CD4-positive, alpha-beta T cell treated with Interleukin-6 for 4 hours (primary cell): ENCODE measurements around the gene PADI4.
"Not testable (repeated sequence)": the region's sequence is repeated elsewhere in the genome, so short reads cannot be mapped to it uniquely, and the experiment has no call there.

Experiments
- DNase-seq: peaks from one replicate; pipeline ENCODE4 v3.0.0-alpha.2; 2020; ENCODE audit warnings: mixed read lengths

Gene PADI4

GRCh38 chr1:17397910-17398695 lies 90.1 kb downstream of the PADI4 start:
- DNase-seq = no peak

- DNase-seq = no peak
Observed at GRCh38 chr1:17400725-17401341, 92.8 kb downstream of the PADI4 start.

DNA sequence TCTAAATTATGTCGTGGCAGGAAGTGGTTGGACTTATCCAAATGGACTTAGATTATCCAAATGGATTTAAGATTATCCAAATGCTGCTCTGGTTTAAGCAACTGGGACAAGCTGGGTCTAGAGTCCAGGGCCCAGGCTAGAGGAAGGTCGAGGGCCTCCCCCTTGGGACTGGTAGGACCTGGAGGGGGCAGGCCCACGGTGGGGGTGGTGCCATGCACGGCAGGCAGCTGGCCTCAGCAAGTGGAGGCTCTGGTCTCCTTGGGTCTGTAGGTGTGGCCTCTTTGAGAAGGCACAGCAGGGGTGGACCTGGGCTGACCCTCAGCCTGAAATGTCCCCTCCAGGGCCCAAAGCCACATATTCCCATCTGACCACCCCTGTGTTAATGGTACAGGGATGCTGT lies 93.8 kb downstream of the PADI4 start:
- DNase-seq = no peak

- no peak for DNase-seq
Observed at GRCh38 chr1:17403081-17403480, 95.1 kb downstream of the PADI4 start.

DNA sequence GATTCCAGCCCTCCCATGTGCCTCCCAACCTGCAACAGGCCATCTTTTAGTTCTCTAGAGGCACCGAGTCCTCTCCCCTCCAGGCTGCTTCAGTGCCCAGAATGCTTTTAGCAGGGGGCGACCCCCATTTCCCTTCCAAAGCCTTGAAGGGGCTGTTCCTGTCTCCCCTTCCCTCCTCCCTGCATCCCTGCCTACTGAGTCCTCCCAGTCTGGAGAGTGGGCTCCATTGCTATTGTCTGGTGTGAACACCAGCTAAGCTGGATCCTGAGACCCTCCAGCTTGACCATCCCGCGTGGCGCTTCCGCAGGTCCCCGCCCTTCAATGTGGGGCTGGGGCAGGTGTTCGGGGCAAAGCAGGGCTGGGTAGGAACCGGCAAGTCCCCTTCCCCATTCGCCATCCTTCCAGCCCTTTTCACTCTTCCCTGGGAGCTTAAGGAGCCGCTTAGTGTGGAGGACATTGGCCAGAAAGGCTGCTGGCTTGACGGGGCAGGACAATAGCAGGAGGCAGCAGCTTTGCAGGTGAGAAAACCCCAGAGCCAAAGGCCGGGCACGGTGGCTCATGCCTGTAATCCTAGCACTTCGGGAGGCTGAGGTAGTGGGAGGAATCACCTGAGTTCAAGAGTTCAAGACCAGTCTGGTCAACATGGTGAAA lies 96.2 kb downstream of the PADI4 start:
- DNase-seq = no peak

GRCh38 chr1:17404820-17405219 lies 96.8 kb downstream of the PADI4 start:
- DNase-seq = no peak

DNA sequence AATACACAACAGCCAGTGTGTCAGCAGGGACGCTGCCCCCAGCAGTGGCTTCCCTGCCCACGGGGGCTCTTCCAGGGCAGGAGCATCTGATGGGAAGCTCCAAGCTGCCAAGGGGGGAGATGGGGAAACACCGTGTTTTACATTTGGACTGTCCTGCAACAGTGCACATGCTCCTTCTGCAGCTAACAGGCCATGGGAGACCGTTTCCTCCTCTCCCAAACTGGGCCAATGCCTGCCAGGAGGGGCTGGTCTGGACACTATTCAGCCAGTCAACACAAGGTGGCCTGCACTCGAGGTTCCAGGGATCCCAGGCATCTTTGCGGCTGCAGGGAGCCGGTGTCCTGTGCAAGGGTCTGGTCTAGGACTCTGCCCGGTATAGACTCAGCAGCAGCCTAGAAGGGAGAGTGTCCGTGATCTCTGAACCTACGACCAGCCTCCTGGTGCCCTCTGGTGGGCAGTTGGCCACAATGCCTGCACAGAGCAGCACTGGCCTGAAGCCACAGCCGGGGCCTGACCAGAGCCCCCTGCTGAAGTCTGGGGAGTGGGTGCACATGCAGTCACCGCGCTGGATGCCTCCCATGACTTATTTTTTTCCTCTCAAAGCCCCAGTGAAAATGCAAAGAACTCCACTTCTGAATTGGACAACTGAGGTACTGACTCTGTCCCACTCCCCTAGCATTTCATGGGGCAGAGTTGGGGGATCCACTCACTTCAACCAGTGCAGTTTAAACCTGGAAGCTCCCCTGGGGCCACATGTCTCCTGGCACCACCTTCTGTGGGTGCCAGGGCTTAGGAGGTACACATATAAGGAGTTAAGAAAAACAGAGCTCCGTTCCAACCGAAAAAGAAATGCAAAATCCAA lies 98.1 kb downstream of the PADI4 start:
- peak; percentile 51 for DNase-seq

- DNase-seq = not testable (repeated sequence)
Observed at GRCh38 chr1:17406760-17407475, 98.9 kb downstream of the PADI4 start.

GRCh38 chr1:17407786-17408514 lies 100.0 kb downstream of the PADI4 start:
- not testable (repeated sequence) for DNase-seq

GRCh38 chr1:17409391-17409811 lies 101.4 kb downstream of the PADI4 start:
- DNase-seq = no peak

DNA sequence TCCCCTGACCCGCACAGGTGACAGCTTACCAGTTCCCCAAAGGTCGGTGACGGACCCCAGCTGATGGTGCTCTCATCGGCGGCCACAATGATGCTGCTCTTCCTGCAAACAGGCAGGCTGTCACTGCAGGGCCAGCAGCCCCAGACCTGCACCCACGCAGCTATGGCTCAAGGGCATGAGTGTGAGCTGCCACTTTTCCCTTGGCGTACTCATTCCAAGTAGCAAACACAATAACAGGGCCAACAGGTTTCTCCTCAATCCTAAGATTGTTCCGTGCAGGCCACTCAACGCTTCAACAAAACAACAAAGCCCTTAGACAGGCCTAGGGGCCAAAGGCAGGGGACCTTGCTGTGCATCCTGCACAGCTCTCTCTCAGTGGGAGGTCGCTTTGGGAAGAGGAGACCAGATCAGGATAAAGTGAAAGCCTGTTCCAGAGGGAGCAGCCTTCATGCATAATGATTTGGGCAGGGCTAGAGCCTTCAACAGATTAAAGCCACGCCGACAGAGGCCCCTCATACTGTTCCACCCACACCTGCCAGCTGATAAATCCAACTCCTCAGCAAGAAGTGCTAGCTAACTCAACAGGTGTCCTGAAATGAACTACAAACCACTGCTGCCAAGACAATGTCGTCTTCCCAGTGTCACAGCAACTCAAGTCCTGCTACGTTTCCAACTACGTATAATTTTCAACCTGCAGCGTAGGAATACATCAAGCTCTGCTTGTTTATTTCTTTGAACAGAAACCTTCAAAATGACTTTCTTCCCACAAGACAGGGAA lies 104.3 kb downstream of the PADI4 start:
- no peak for DNase-seq
